22Rv1 (cell line): ENCODE data around the gene PRKAR1B.

ENCODE experiments used
- H3K27ac ChIP-seq: fragments of 450-650 bp; 2 replicates; pipeline ENCODE4 v1.5.1; 2017
- ZFX ChIP-seq: fragments of 450-650 bp; IDR thresholded peaks from 2 replicates; pipeline ENCODE4 v1.6.1; 2017; ENCODE audit warnings: antibody characterized with exemption, borderline replicate concordance
- TF ChIP-seq, protein P1 (sequence below): fragments of 450-650 bp; IDR thresholded peaks from 2 replicates; pipeline ENCODE4 v1.5.1; 2017; ENCODE audit warnings: mild to moderate bottlenecking

PRKAR1B gene

DNA sequence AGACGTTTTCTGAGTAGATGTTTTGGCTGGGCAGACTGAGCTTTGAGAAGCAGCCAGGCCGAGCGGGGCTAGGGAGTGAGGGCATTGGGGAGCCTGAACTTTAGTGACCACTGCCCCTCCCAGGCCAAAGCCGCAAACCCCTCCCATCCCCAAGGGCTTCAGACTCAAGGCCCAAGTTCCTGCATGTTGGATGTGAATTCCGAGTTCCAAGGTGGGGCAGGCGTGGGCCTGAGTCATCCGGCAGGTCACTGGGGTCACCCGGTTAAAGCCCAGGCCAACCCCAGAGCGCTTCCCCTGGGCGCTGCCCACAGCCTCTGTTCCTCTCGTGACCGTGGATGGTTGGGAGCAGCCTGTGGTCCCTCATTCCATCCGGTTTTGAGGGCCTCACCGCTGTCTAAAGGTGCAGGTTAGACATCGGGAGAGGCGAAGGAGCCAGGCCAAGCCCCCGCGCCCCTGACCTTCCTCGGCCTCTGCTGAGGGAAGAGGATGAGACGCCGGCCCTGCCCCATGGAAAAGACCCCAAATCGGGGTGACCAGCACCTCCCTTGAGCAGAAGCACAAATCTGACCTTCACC lies 200.5 kb downstream of the PRKAR1B start:
- no peak overlapping the region for H3K27ac ChIP-seq
- TF ChIP-seq, protein P1, sequence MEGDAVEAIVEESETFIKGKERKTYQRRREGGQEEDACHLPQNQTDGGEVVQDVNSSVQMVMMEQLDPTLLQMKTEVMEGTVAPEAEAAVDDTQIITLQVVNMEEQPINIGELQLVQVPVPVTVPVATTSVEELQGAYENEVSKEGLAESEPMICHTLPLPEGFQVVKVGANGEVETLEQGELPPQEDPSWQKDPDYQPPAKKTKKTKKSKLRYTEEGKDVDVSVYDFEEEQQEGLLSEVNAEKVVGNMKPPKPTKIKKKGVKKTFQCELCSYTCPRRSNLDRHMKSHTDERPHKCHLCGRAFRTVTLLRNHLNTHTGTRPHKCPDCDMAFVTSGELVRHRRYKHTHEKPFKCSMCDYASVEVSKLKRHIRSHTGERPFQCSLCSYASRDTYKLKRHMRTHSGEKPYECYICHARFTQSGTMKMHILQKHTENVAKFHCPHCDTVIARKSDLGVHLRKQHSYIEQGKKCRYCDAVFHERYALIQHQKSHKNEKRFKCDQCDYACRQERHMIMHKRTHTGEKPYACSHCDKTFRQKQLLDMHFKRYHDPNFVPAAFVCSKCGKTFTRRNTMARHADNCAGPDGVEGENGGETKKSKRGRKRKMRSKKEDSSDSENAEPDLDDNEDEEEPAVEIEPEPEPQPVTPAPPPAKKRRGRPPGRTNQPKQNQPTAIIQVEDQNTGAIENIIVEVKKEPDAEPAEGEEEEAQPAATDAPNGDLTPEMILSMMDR: no peak
- TF ChIP-seq ZFX: no peak

DNA sequence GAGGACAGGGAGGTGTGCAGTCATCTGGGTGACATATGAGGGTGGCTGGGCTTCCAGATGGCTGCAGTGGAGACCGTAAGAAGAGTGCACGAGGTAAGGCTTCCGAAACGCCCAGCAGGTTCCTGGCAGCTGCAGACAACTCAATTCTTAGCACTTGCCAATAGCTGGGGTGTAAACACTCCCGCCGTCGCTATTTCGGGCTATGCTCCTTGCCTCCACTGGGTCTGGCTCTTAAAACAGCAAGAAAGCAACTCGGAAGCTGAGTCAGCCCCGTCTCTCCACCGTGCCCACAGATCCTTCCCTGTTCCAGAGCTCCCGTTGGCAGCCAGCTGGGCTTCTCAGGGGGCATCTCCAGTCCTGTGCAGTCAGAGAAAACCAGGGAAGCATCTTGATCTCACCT lies 201.3 kb downstream of the PRKAR1B start:
- TF ChIP-seq, protein P1: no peak
- TF ChIP-seq ZFX: no peak
- H3K27ac ChIP-seq: no peak overlapping the region

DNA sequence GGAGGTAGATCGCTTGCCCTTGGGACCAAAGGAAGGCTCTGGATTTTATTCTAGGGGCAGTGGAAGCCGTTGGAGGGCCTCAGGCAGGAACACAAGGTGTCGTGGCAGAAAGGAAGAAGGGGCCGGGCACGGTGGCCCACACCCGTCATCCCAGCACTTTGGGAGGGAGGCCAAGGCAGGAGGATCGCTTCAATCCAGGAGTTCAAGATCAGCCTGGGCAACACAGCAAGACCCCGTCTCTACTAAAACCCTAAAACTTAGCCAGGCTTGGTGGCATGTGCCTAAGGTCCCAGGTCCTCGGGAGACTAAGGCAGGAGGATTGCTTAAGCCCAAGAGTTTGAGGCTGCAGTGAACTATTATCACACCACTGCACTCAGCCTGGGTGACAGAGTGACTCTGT lies 202.3 kb downstream of the PRKAR1B start:
- no peak for TF ChIP-seq ZFX
- TF ChIP-seq, protein P1: no peak
- no peak overlapping the region for H3K27ac ChIP-seq

DNA sequence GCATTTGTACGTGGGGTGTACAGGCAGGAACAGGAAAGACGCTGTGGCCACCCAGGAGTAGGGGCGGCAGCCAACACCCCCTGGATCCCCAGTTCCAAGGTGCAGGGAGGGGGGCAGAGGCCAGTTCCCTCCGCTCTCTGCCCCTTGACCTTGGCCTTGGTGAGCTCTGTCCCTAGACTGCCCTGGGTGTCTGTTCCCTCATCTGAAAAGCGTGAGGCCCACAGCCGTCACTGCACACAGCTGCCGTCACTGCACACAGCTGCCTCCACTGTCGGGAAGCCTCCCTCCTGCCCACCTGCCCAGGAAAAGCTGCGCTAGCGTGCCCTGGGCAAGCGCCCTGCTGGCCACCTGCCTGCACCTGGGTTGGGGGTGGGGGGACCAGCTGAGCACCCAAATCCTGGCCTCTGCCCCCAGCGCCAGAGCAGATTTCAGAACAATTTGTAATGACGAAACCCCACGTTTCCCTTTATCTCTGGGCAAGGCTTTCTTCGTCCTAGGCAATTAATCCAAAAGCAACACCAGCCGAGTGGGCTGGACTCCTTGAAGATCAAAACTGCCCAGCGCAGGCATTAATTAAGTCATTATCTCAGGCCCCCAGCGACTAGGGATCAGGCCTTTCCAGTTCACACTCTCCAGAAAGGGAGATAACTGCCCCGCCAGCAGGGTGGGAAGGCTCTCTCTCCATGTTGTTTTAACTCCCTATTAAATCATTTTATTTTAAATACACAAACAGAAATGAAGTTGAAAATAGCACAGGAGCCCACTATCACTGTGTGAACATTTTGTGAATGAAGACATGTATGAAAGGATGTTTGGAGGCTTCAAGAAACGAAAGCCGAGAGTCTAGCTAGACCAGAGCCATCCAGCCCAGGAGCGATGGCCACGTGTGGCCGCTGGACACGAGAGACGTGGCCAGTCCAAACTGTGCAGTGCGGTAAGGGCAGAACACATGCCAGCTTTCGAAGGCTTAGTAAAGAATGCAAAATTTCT lies 203.4 kb downstream of the PRKAR1B start:
- TF ChIP-seq, protein P1: no peak
- no peak for TF ChIP-seq ZFX

DNA sequence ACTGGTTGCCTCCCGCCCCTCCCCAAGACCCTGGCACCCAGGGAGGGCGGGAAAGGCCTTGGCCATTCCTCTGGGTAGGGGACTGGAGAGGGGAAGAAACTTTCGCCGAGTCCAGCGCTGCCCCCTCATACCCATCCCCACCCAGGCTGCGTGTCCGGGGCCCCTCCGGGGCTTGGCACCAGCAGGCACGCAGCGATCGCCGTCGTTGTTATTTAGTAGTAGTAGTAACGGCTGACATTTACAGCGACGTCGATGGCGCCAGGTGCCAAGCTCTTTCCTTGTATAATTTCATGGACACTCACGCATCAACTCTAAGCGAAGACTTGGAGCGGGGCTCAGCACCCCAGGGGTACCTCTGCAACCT lies 204.1 kb downstream of the PRKAR1B start:
- TF ChIP-seq, protein P1: no peak
- TF ChIP-seq ZFX: no peak
- no peak overlapping the region for H3K27ac ChIP-seq

More for the DNA sequence above, 203.4 kb downstream of the PRKAR1B start:
- H3K27ac ChIP-seq: no peak overlapping the region

DNA sequence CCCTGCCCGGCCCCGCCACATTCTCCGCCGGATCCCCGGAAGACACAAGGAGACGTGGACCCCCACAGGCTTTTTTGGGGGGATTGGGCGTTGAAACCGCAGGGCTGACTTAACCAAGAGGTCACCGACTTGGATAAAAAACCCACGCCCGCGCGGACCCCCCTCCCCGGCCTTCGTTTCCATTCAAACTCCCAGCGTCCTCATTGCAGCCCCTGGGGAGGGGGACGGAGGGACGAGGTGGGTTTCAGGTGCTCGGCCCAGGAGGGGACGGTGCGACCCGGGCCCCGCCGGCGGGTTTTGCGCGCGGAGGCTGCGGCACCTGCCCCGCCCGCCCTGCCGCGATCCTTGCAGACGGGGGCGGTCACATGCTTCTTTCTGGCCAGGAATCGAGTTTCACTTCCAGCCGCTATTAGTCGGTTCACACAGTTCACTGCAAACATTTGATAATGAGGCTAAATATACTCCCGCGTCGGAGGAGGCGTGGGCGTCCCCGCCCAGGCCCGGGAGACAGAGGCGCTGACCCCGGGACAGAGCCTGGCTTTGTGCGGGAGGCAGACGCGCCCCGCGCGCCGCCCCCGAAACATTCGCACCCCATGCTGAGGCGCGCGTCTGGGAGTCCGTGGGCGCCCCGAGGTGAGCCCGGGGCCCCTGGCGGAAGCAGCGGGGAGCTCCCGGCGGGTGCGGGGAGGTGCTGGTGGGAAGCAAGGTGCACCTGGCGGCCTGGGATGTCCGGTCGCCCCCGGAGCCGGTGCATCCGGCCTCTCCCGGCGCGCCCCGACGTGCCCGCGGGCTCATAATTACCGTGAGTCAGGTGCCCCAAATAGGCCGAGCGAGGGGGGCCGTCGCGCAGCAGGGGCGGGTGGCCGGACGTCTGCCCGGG lies 204.8 kb downstream of the PRKAR1B start:
- H3K27ac ChIP-seq: no peak overlapping the region
- TF ChIP-seq, protein P1: no peak
- TF ChIP-seq ZFX: no peak
